Measurements from ENCODE around the gene HOXB13. TPM values are rescaled to one million over a fixed set of nuclear protein-coding genes. Genes with fewer than 3 reads are reported as not detected.

The HOXB13 gene
- 0.10 TPM in 1 of 2 replicates, not detected in the other for total RNA-seq

DNA sequence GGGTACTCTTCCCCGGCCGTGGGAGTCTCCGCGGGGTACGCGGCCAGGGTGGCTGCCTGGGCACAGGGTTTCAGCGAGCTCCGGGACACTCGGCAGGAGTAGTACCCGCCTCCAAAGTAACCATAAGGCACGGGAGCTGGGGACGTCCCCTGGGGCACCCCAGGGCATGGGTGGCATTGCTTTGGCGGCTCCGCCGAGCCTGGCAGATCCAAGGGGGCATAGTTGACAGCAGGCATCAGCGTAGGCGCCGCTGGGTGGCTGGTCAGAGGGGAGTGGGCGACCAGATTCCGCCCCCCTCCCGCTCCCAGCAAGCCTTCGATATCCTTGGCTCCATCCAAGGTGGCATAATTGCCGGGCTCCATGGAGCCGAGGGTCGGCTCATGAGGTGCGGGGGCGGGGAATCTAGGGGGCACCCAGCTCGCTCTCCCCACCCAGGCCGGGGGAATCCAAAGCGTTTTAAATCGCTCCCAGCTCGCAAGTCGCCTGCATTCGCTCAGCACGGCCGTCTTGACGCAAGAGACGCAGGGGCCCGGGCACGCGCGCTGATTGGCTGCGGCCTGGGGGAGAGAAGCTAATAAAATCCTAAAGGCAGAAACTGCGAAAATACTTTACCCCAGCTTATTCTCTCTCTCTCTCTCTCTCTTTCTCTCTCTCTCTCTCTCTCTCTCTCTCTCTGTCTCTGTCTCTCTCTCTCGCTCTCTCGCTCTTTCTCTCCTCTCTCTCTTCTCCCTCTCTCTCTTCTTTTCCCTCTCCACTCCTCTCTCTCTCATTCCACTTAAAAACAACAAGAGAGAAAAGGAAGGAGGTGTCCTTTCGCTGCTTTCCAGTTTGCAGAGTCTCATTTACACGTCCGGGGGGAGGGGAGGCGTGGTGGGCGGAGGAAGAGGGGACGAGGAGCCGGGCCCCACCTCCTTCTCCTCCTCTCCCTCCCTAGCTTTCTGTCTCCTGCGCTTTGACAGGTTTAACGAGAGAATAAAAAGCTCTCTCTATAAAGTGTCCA is at the start of gene HOXB13:
TSS of gene HOXB13 (minus strand) at position 519 of the 1,000 bp plus-strand sequence. CDS start at position 362, 157 bp downstream.
- no peak for DNase-seq (ENCODE audit: low read depth)

DNA sequence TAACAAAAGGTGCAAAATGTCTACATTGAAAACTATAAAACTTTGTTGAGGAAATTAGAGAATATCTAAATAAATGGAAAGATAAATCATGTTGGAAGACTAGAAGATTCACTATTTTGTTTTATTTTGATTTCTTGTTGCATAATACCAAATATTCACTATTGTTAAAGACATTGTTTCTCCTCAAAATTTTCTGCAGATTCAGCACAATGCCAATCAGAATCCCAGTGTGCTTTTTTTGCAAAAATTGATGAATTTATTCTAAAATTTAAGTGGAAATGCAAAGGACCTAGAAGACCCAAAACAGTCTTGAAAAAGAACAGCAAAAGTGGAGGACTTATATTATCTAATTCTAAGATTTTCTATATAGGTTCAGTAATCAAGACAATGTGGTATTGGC is 48.1 kb upstream of the HOXB13 start:
- no peak for DNase-seq (ENCODE audit: low read depth)

DNA sequence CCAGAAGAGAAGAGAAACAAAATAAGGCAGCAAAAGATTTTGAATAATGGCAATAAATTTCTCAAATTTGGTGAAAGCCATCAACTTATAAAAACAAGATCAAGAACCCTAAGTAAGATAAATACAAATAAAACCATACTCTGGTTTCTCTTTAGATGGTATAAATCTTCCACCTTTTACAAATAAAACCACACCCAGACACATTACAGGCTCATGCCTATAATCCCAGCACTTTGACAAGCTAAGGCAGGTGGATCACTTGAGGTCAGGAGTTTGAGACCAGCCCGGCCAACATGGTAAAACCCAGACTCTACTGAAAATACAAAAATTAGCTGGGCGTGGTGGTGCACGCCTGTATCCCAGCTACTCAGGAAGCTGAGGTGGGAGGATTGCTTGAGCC is 44.7 kb upstream of the HOXB13 start:
- DNase-seq (ENCODE audit: low read depth), result no peak

DNA sequence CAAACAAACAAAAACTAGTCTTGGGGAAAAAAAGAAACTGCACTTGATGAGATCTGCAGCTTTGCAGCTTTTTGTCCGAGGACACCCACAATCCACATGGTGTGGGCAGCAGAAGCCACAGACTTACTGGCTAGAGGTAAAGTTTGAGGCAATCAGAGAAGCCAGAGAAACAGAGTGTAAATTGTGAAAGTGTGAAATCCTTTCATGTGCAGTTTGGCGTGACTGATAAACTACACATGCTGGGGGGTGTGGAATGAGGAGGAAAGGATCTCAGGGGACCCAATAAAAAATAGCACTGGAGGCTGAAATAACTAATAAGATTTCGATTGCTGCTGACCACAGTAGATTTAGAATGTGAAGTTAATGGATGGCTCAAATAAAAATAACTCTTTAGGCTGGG is 42.4 kb upstream of the HOXB13 start:
- DNase-seq (ENCODE audit: low read depth), result no peak

GRCh38 chr17:48769009-48769675 is 40.6 kb upstream of the HOXB13 start:
- DNase-seq (ENCODE audit: low read depth), result no peak

DNA sequence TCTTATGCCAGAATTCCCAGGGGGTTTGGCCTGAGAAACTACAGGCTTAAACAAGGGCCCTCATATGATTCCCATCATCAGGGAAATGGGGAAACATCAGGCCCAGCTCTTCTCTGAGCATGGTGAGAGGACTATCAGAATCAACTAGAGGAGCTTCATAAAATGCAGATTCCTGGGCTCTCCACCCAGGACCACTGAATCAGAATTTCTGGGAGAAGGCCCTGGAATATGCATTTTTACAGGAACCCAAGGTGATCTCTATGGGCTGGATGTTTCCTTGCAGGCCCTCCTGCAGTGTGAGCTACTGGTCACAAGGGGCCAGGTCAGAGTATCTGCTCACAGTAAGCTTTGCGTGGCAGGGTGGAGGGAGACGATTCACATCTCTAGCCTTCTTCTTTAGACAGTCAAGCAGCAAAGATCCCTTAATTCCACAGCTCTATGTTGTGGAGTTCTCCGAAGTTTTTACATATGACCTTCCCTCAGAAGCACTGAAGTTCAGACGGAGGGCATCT is 38.8 kb upstream of the HOXB13 start:
- DNase-seq (ENCODE audit: low read depth), result no peak

DNA sequence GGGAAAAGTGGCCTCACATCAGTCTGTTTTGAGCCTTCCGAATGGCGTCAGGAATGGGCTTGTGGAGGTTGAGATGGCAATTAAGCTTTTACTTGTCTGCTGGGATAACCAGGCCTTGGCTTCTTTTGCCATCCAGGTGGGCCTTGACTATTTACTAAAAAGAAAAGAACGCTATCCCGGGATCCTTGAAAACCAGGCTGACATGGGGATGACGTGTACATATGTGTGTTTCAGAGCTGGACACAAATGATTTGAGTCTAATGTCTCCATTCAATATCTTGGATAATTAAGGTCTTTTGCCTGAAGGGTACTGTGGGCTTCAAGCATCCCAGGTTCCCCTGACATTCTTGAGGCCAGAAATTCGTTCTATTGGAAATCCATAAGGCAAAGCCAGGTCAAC is 32.6 kb upstream of the HOXB13 start:
- no peak for DNase-seq (ENCODE audit: low read depth)

DNA sequence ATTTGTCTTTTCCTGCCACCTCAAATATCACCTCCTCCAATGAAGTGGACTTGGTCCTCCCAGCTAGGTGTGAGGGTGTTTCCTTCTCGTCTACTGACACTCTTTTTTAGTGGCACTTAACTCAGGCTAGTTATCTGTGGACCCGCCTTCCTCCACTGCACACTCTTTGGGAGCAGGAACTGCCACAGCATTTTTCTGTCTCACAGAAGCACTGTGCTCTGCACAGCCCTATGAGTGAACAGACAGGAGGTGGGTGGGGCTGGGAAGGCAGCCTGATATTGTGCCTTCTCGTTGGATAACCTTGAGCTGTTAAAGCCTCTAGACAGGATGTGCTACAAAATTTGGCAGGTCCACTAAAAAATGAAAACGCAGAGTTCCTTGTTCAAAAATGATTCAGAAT is 31.9 kb upstream of the HOXB13 start:
- no peak for DNase-seq (ENCODE audit: low read depth)

DNA sequence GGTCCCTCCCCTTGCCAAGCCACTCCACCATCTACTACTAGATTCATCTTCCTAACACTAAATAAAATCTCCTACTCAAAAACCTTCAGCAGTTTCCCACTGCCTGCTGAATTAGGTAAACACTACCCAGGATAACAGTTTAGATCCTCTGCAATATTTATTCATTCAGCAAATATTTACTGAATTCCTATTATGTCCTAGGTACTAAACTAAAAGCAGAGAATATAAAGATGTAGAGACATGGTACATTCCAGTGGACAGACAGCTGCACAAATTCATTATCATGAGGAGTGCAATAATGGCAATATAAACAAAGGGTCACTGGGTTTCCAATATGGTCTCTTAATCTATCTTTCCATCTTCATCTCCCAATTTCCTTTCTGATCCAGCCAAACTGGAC is 30.7 kb upstream of the HOXB13 start:
- DNase-seq (ENCODE audit: low read depth), result no peak

- DNase-seq (ENCODE audit: low read depth), result peak; percentile 53
These were observed 29.0 kb upstream of the HOXB13 start for GRCh38 chr17:48757524-48757961.

DNA sequence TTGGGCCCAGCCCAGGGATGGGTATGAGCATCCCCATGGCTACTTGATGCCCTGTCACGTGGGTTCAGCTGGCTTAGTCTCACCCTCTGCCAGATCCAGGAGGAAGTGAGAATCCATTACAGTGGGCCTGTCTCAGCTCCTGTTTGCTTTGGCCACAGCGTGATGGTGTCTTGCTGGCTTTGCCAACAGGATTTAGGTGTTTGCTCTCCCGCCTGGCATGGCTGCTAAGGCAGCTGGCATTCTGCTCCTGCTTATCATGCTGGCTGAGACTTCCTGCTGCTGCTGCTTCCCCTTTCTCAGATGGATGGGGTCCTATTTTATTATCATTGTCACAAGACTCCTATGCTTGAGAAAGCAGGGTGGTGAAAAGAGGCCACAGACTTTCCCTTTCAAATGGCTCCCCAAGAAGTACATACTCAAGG is 28.3 kb upstream of the HOXB13 start:
- DNase-seq (ENCODE audit: low read depth), result no peak

DNA sequence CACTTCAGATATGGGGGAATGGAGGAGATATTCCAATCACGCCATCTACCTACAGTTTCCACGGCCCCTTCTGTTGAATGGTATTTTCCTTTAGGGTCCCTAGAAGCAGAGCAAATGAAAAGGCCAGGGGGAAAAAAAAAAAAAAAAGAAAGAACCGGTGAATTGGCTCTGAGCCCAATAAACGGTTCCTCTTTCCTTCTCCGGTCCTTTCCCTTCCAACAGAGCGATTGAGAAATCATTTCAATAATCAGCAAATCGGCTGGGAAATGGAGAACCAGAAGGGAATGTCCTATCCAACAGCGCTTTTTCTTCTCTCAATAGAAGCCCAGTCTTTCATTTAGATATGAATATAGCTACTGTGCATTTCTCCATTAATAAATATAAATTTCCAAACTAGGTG is 26.8 kb upstream of the HOXB13 start:
- no peak for DNase-seq (ENCODE audit: low read depth)

DNA sequence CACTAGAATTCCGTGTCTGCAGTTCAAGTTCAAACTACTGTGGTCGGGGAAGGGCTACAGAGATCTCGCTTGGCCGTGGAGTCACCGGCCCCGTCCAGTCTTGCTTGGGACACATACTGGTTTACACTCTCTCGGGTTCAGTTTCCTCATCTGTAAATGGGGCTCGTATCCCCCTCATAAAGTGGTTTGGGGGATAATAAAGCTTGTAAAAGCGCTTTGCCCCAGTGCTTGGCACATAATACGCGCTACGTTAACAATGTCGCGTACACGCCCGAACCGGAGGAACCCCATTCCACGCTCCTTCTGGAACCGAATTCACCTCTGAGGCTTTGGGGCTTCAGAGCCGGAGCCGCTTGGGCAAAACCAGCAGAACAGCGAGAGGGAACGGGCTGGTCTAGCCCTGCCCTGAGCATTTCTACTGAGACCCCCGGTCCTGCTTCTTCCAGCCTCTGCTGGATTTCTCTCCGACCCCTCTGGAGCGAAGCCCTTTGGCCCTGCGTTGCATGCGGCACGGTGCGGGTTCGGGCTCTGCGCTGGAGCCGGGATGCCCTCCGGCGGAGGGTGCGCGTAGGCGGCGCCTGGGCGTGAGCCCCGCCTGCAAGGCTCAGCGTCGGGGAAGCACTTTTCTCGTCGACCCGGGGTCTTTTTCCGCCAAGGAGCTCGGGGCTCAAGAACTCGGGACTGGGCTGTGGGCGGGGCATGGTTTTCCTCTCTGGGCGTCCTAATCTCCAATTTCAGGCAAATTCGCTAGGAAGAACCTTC is 26.1 kb upstream of the HOXB13 start:
- DNase-seq (ENCODE audit: low read depth), result no peak

DNA sequence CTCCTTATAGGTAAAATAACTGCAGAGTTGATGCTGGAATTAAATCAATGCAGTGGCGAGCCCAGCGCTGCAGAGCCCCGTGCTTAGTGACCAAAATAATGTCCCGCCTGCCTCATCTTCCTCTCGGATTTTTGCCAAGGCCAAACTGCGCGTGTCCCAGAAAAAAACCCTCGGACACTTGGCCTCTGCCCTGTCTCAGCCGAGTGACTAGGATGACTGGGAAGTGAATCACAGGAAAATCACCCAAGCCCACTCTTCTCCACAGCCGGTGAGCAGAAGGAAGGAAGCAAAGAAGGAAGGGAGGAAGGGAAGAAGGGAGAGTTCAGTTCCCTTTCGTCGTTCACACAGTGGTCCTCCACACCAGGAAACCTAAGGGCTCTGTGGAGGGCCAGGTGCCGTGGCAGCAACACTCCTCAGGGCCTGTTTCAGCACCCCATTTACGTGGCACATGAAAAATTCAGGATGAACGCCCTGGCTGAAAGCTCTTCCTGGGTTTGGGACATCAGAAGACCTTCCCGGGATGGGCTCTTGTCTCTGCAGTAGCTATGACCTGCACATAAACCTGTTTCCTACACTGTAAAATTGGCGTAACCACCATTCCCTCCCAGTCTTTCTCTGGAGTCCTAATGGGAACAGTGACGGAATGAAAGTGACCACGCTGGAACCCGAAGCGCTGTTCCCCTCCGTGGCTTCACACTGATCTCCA is 25.4 kb upstream of the HOXB13 start:
- DNase-seq (ENCODE audit: low read depth), result peak; percentile 35

- DNase-seq (ENCODE audit: low read depth), result no peak
These were observed 24.1 kb upstream of the HOXB13 start for GRCh38 chr17:48752399-48753288.

DNA sequence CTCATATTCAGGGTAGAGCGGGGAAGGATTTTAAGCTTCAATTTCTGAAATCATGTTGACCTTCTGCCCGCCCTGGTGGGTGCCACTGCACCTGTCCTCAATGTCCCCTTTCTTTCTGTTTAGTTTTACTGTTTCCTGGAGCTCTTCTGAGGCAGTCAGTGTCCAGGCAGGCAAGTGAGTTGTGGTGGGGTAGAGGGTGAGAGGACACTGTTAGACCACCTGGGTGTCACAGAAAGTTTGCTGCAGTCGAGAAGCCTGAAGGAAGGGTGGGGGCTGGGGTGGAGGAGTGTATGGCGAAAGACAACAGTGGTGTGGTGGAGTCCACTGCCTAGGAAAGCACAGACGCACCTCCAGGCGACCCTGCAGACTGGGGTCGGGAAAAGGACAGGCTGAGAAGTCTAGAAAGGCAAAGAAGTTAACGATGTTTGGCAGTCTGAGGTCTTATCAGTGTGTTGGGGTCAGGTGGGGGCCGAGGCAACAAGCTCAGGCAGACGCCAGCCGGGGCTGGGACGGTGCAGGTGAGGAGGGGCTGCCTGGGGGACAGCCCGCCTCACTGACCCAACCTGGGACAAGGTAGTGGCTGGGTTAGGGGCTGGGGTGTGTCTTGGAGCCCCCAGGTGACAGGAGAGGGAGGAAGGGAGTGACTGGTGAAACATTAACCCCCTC is 23.3 kb upstream of the HOXB13 start:
- DNase-seq (ENCODE audit: low read depth), result no peak

DNA sequence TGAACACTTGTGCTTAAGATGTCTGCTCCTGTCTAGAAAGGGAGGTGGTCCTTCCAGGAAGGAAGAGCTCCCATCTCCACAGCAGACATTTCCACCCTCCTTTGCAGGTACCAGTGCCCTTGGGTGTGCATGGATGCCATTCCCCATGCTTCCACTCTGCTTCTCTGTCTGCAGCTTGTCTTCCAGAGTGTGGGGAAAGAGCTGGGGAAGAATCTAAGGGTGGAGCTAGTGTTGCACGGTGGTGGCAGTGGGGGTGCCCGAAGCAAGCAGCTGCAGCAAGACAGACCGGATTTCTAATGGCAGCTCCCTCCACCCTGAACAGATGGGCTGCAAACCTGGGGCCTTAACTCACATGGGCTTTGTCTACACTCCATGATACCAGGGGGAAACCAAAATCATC is 22.6 kb upstream of the HOXB13 start:
- no peak for DNase-seq (ENCODE audit: low read depth)

GRCh38 chr17:48749621-48750553 is 21.3 kb upstream of the HOXB13 start:
- DNase-seq (ENCODE audit: low read depth), result no peak

Measured in renal cortical epithelial cell (primary cell).